GM12874 (cell line): ENCODE results near the gene HECTD2.

Experiments
- TF ChIP-seq, protein P1 (sequence below): IDR thresholded peaks from 2 replicates; pipeline ENCODE4 v1.5.1; 2011; ENCODE audit warnings: low read depth, mild to moderate bottlenecking, control low read depth, low read length, moderate library complexity; ENCODE audit not compliant: insufficient read depth

HECTD2 gene

DNA sequence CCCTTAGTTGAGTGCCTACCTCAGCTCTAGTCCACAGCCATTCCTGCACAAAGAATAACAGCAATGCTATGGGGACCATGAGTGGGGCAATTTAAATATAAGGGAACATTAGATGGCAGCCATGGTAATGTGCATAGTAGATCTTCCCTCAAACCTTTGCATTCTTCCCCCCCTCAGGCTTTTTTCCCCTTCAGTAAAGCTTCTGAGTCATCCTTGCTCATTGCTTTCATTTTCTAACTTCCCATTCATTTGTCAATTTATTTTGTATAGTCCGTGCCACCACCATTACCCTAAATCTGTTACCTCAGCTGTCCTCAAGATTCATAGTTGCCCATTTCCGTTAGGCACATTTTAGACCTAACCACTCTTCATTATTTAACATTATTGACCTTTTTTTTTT, 10.7 kb downstream of the HECTD2 start:
- TF ChIP-seq, protein P1, sequence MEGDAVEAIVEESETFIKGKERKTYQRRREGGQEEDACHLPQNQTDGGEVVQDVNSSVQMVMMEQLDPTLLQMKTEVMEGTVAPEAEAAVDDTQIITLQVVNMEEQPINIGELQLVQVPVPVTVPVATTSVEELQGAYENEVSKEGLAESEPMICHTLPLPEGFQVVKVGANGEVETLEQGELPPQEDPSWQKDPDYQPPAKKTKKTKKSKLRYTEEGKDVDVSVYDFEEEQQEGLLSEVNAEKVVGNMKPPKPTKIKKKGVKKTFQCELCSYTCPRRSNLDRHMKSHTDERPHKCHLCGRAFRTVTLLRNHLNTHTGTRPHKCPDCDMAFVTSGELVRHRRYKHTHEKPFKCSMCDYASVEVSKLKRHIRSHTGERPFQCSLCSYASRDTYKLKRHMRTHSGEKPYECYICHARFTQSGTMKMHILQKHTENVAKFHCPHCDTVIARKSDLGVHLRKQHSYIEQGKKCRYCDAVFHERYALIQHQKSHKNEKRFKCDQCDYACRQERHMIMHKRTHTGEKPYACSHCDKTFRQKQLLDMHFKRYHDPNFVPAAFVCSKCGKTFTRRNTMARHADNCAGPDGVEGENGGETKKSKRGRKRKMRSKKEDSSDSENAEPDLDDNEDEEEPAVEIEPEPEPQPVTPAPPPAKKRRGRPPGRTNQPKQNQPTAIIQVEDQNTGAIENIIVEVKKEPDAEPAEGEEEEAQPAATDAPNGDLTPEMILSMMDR: no peak

DNA sequence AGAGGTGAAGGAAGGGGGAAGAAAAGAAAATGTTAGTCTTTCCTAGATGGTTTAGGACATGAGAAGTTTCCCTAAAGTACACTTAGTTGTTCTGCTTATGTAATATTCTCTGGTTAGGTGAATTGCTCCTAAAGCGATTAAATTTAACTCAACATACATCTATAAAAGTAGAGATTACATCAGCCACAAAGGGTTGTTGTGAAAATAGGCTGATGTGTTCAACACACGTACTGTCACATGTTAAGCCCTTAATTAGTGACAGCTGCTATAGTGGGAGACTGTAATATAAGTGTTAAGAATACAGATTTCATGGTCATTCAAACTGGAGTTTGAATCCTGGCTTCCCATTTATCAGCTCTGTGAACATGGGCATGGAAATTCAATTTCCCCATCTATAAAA, 12.8 kb downstream of the HECTD2 start:
- TF ChIP-seq, protein P1: no peak

DNA sequence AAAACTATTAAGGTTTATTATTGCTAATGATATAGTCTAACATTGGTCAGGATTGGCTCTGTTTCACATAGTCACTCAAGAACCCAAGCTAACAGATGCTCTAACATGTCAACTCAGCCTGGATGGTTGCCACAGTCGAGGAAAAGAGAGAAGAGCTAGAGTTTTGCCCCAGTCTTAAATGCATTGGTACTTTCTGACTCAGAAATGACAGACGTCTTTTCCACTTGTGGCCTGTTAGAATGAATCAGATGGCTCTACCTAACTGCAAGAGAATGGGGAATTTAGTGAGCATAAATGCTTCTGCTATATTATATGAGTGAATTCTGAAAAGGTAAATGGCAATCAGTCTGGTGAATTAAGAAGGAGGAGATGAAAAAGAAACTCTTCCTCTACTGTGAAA, 13.9 kb downstream of the HECTD2 start:
- TF ChIP-seq, protein P1: no peak

DNA sequence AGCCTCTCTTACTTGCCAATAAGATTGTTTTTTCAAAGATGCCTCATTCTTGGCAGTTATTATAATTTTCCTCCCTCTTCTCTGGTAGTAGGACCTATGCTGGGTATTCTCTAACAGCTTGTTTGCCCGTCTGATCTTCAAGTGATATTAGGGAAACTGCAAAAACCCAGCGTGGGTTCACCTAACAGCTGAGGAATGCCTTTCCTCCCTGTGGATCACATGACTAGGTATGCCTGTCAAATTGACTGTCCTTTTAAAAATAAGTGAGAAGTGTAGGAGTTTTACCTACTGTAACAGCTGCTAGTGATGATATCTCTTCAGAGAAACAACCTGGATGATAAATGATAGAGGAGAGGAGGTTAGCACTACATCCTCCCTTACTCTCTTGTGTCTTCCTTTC, 22.0 kb downstream of the HECTD2 start:
- TF ChIP-seq, protein P1: no peak

DNA sequence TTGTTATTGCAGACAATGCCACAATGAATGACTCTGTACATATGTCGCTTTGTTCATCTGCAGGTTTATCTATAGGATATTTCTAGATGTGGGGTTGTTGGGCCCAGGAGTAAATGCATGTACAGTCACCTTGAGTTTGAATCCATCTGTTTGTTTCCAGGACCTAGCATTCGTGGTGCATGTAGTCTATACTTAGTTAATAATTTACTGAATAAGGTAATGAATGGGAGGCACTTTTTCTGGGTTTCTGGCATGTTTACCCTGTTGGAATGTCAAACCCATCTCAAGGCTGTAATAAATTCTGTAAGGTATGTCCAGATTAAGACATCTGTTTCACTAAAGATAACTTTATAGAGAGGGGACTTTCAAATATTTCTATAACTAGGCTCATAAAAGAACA, 23.5 kb downstream of the HECTD2 start:
- TF ChIP-seq, protein P1: no peak

DNA sequence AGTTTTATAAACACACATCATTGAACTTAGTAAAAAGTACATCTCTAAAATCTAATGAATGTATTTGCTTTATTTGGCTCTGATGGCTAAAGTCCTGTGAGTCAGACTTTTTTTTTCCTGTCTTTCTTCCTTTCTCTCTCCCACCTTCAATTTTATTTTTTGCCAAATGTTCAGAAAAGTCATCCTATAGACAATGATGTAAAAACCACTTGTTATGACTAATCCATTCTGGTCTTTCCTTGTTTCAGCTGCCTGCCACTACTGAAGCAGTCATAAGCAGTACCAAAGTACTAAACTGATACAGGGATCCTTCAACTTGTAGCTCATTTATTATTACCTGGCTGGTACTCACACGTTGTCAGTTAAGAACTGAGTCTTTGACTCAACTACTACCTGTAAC, 23.9 kb downstream of the HECTD2 start:
- TF ChIP-seq, protein P1: no peak

DNA sequence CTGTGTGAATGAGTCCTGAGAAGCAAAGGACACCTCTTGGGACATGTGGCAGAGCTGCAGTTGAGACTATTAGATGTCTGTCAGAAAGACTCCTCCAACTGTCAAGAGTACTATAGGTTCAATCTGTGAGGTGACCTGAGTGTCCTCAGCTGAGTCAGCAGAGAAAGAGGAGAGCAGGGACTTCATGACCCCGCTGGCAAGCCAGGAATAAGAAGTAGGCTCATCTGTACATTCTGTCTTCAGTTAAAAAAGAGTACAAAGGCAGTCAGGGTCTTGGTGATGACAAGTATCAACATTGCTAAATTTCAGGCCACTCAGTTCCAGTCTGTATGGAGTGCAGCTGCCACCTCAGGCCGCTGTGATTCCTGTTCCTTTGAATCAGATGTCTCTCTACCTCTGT, 25.1 kb downstream of the HECTD2 start:
- TF ChIP-seq, protein P1: no peak
